Keratinocyte (primary cell): ENCODE results near the gene FCHO2. TPM values are rescaled to one million over a fixed set of nuclear protein-coding genes. Genes with fewer than 3 reads are reported as not detected.

Experiments used
- DNase-seq: peaks from one replicate; pipeline ENCODE4 v3.0.0-alpha.2; 2011; ENCODE audit warnings: low read depth, missing footprints, low spot score
- FAIRE-seq: peaks from 2 replicates; lab custom pipeline; 2011; peaks lifted over from hg19 to GRCh38; lab: Jason Lieb, UNC
- H2AFZ ChIP-seq: 2 replicates; pipeline ENCODE4 v1.6.0; 2012; ENCODE audit warnings: low read length, control low read depth, inconsistent platforms; ENCODE audit not compliant: control insufficient read depth
- H3K27ac ChIP-seq: 2 replicates; pipeline ENCODE4 v1.5.1; 2011; ENCODE audit warnings: low read length; ENCODE audit not compliant: control insufficient read depth, insufficient read depth
- H3K27me3 ChIP-seq: 3 replicates; pipeline ENCODE4 v1.6.0; 2011; ENCODE audit warnings: low read length; ENCODE audit not compliant: control insufficient read depth, insufficient read depth; ENCODE audit errors: extremely low read depth
- H3K36me3 ChIP-seq, 2 experiments: 2 replicates in 1 of 2; 3 replicates in 1 of 2; pipeline ENCODE4 v1.5.1; 2011; ENCODE audit warnings: low read length in 2 of 2, mild to moderate bottlenecking in 1 of 2; ENCODE audit not compliant: control insufficient read depth in 2 of 2, insufficient read depth in 2 of 2; ENCODE audit errors: extremely low read depth in 1 of 2
- H3K4me1 ChIP-seq: 3 replicates; pipeline ENCODE4 v1.5.1; 2011; ENCODE audit warnings: low read length; ENCODE audit not compliant: control insufficient read depth, insufficient read depth; ENCODE audit errors: extremely low read depth
- H3K4me2 ChIP-seq: 3 replicates; pipeline ENCODE4 v1.6.0; 2011; ENCODE audit warnings: low read depth, low read length; ENCODE audit not compliant: control insufficient read depth, insufficient read depth; ENCODE audit errors: extremely low read depth
- H3K4me3 ChIP-seq, 3 experiments: fragments of 200-600 bp in 1 of 3; sonication (generic) in 1 of 3; 2 replicates in 2 of 3; 3 replicates in 1 of 3; pipeline ENCODE4 v1.5.1; 2011 to 2016; ENCODE audit warnings: low read length in 3 of 3, mild to moderate bottlenecking in 3 of 3, control low read depth in 2 of 3, inconsistent platforms in 1 of 3, low read depth in 1 of 3, mixed read lengths in 1 of 3, mixed run types in 1 of 3, moderate library complexity in 1 of 3; ENCODE audit not compliant: control insufficient read depth in 2 of 3, insufficient read depth in 2 of 3; ENCODE audit errors: extremely low read depth in 1 of 3
- H3K79me2 ChIP-seq: 2 replicates; pipeline ENCODE4 v1.6.0; 2012; ENCODE audit warnings: low read length; ENCODE audit not compliant: control insufficient read depth, insufficient read depth
- H3K9ac ChIP-seq: 3 replicates; pipeline ENCODE4 v1.6.0; 2011; ENCODE audit warnings: low read length; ENCODE audit not compliant: control insufficient read depth, insufficient read depth; ENCODE audit errors: extremely low read depth
- H3K9me1 ChIP-seq: 3 replicates; pipeline ENCODE4 v1.6.0; 2011; ENCODE audit warnings: low read length; ENCODE audit not compliant: control insufficient read depth, insufficient read depth; ENCODE audit errors: extremely low read depth
- H3K9me3 ChIP-seq: 2 replicates; pipeline ENCODE4 v1.5.1; 2012; ENCODE audit warnings: low read depth, low read length; ENCODE audit not compliant: control insufficient read depth
- H4K20me1 ChIP-seq: 3 replicates; pipeline ENCODE4 v1.6.0; 2011; ENCODE audit warnings: low read length; ENCODE audit not compliant: control insufficient read depth, insufficient read depth; ENCODE audit errors: extremely low read depth
- CTCF ChIP-seq, 3 experiments: IDR thresholded peaks in 1 of 3; conservative IDR thresholded peaks in 1 of 3; optimal IDR thresholded peaks in 1 of 3; 2 replicates in 2 of 3; 3 replicates in 1 of 3; pipeline versions ENCODE3 to v1.5.1; 2011; ENCODE audit warnings: low read length in 3 of 3, mild to moderate bottlenecking in 3 of 3, moderate library complexity in 2 of 3, control low read depth in 1 of 3, inconsistent platforms in 1 of 3; ENCODE audit not compliant: insufficient read depth in 2 of 3; ENCODE audit errors: extremely low read depth in 1 of 3
- EZH2 ChIP-seq: IDR thresholded peaks from one replicate; pipeline ENCODE4 v1.6.1; 2012; ENCODE audit warnings: inconsistent platforms, mild to moderate bottlenecking, low read length, moderate library complexity
- dilution Hi-C: fragments of 300-500 bp; cut with MboI; formaldehyde crosslinking; loops from one replicate; pipeline ENCODE4 v1.7.0; 2020; ENCODE audit warnings: low sequenced_read_pairs; ENCODE audit not compliant: extremely low pct_ligation_motif_present
- polyA plus RNA-seq, 5 experiments: library from polyadenylated mRNA; depleted of rRNA in 3 of 5; stranded (reverse) in 3 of 5; stranded (forward) in 1 of 5; unstranded in 1 of 5; fragments of >200 nt; gene quantifications; 1 replicate in 1 of 5; 2 replicates in 3 of 5; 3 replicates in 1 of 5; pipeline versions ENCODE4 v1.2.1 to v1.2.3, GENCODE V29; 2011 to 2012; ENCODE audit warnings: missing spikeins in 2 of 5, low read depth in 1 of 5, low replicate concordance in 1 of 5

FCHO2 gene
- polyA plus RNA-seq, 1 donor (not counting 4 experiments of a cell fraction or from before 2014, with no cell fraction given), result 10.6 TPM

GRCh38 chr5:73119451-73120157, 163.8 kb downstream of the FCHO2 start:
- Histone ChIP-seq H4K20me1 (no peaks in the 10 kb centered on the region), H3K4me1 (peaks cover 35% of the 10 kb centered on the region), H3K27me3 (no peaks in the 10 kb centered on the region), H3K27ac (no peak overlapping the region), H3K36me3 (peaks cover 11% of the 10 kb centered on the region in 2 experiments), H3K4me2 (peak overlapping the region; percentile 92), H2AFZ (peak overlapping the region; percentile 49), H3K9ac (peak overlapping the region; percentile 64), H3K4me3 (peak overlapping the region; percentile 5 to 58 (median 49)), H3K9me1 (no peaks in the 10 kb centered on the region), H3K9me3 (no peaks in the 10 kb centered on the region), H3K79me2 (peaks cover 4% of the 10 kb centered on the region)
- dilution Hi-C loops, result no loop called here
- DNase-seq (no peak), FAIRE-seq (no peak)
- TF ChIP-seq CTCF (optimal IDR thresholded peaks at IDR 0.05 in 1 of 3, IDR thresholded peaks at IDR 0.05 in 1 of 3, conservative IDR thresholded peaks at IDR 0.05 in 1 of 3; ENCODE audit: extremely low read depth in 1 of 3, insufficient read depth in 2 of 3, low read length in 3 of 3), result no peak
- no peak for TF ChIP-seq EZH2

GRCh38 chr5:73120222-73121118, 164.6 kb downstream of the FCHO2 start, which contains the start of gene TMEM171:
Gene TMEM171, plus strand, starts transcription at chr5:73120575. Its CDS starts 2,799 bp downstream, at chr5:73123374.
- dilution Hi-C loops, result no loop called here
- no peaks in the 10 kb centered on the region for H3K9me1 ChIP-seq
- peak within 1 kb of the TSS; percentile 64 for H3K9ac ChIP-seq
- no peaks in the 10 kb centered on the region for H4K20me1 ChIP-seq
- peaks cover 14 to 15% of the 10 kb centered on the region in 2 experiments for H3K36me3 ChIP-seq
- peak within 1 kb of the TSS; percentile 58 to 89 (median 77) for H3K4me3 ChIP-seq
- DNase-seq, result no peak
- H2AFZ ChIP-seq, result peak within 1 kb of the TSS; percentile 49
- H3K4me1 ChIP-seq, result peaks cover 27% of the 10 kb centered on the region
- H3K4me2 ChIP-seq, result peak within 1 kb of the TSS; percentile 92
- no peak for TF ChIP-seq EZH2
- no peak for TF ChIP-seq CTCF (optimal IDR thresholded peaks at IDR 0.05 in 1 of 3, IDR thresholded peaks at IDR 0.05 in 1 of 3, conservative IDR thresholded peaks at IDR 0.05 in 1 of 3; ENCODE audit: extremely low read depth in 1 of 3, insufficient read depth in 2 of 3, low read length in 3 of 3)
- H3K9me3 ChIP-seq, result no peaks in the 10 kb centered on the region
- FAIRE-seq, result no peak
- peak within 1 kb of the TSS; percentile 33 for H3K27ac ChIP-seq
- H3K27me3 ChIP-seq, result no peaks in the 10 kb centered on the region
- peaks cover 4% of the 10 kb centered on the region for H3K79me2 ChIP-seq
